Adrenal gland (tissue), 5 donors: ENCODE measurements around the gene VPS29.

Experiments used
- CTCF ChIP-seq, 6 experiments: fragments of 450-650 bp in 4 of 6; fragments of 200-600 bp in 2 of 6; sonication (generic) in 1 of 6; IDR thresholded peaks; 1 replicate in 5 of 6; 2 replicates in 1 of 6; pipeline versions ENCODE4 v1.5.1 to v1.8.0; 2016 to 2021; ENCODE audit warnings: antibody characterized with exemption in 6 of 6, mild to moderate bottlenecking in 2 of 6, moderate library complexity in 1 of 6
- POLR2A ChIP-seq, 2 donors: fragments of 450-650 bp; IDR thresholded peaks; one replicate each; pipeline ENCODE4 v1.6.1; 2017; ENCODE audit warnings: antibody characterized with exemption in 2 of 2, mild to moderate bottlenecking in 2 of 2, moderate library complexity in 1 of 2
- donor health status: DM: no; HTN: no; CAD: no.

- TF ChIP-seq POLR2A (IDR thresholded peaks at IDR 0.05) (no peak), CTCF (IDR thresholded peaks at IDR 0.05) (no peak)
Observed at GRCh38 chr12:110546339-110546738, 44.4 kb upstream of the VPS29 start.
